Calu3 (cell line): ENCODE data around the gene PLEKHG4B. TPM values are rescaled to one million over a fixed set of nuclear protein-coding genes. Genes with fewer than 3 reads are reported as not detected.

Experiments
- BruUV-seq: library from RNA; stranded (reverse); fragments of 400-500 nt; replicated peaks from 2 replicates; lab custom pipeline; 2021; lab: Mats Ljungman, UMichigan
- CTCF ChIA-PET: fragments of 300-600 bp; sonication (Branson Sonifier 250); formaldehyde crosslinking; loops from one replicate; lab custom pipeline; 2022; ENCODE audit warnings: antibody characterized with exemption; lab: Charles Lee
- DNase-seq: peaks from one replicate; pipeline ENCODE4 v3.0.0; 2022
- H3K27ac Mint-ChIP-seq: one replicate; pipeline ENCODE4 v1.8.0; 2022; ENCODE audit warnings: mixed read lengths; ENCODE audit not compliant: unreplicated experiment
- H3K27me3 Mint-ChIP-seq: one replicate; pipeline ENCODE4 v1.8.0; 2022; ENCODE audit warnings: mixed read lengths; ENCODE audit not compliant: unreplicated experiment
- H3K36me3 Mint-ChIP-seq: one replicate; pipeline ENCODE4 v1.8.0; 2022; ENCODE audit warnings: mild to moderate bottlenecking, moderate library complexity, mixed read lengths; ENCODE audit not compliant: insufficient read depth, unreplicated experiment
- H3K4me1 Mint-ChIP-seq: one replicate; pipeline ENCODE4 v1.8.0; 2022; ENCODE audit warnings: mild to moderate bottlenecking, low read depth, mixed read lengths; ENCODE audit not compliant: unreplicated experiment
- H3K4me3 Mint-ChIP-seq: one replicate; pipeline ENCODE4 v1.8.0; 2022; ENCODE audit warnings: mild to moderate bottlenecking, low read depth, moderate library complexity, mixed read lengths; ENCODE audit not compliant: unreplicated experiment
- H3K9me3 Mint-ChIP-seq: one replicate; pipeline ENCODE4 v1.8.0; 2022; ENCODE audit warnings: low read depth, mixed read lengths; ENCODE audit not compliant: unreplicated experiment
- CTCF ChIP-seq: fragments of 200-600 bp; IDR thresholded peaks from one replicate; pipeline ENCODE4 v1.8.0; 2022; ENCODE audit warnings: antibody characterized with exemption; ENCODE audit not compliant: unreplicated experiment
- intact Hi-C: fragments of 100-400 bp; cut with micrococcal nuclease; formaldehyde crosslinking; loops from one replicate; pipeline ENCODE4 v1.10.0; 2022; ENCODE audit not compliant: unreplicated experiment
- total RNA-seq: library from RNA; stranded (reverse); gene quantifications from 2 replicates; pipeline ENCODE4 v1.2.3, GENCODE V29; 2022

Gene PLEKHG4B
- total RNA-seq, 1 experiment from 2014 or later: 1.7 TPM

- no peaks in the 10 kb centered on the region for H3K36me3 Mint-ChIP-seq
- H3K27me3 Mint-ChIP-seq: peaks cover 28% of the 10 kb centered on the region
- no TSS peak for BruUV-seq
Measured at GRCh38 chr5:109826-110225, 17.9 kb downstream of the PLEKHG4B start.

GRCh38 chr5:110270-110888, 18.4 kb downstream of the PLEKHG4B start:
- no peak for TF ChIP-seq CTCF

More at GRCh38 chr5:109826-110225, 17.9 kb downstream of the PLEKHG4B start:
- Mint-ChIP-seq H3K4me3 (no peak overlapping the region), H3K4me1 (no peaks in the 10 kb centered on the region), H3K27ac (no peak overlapping the region), H3K9me3 (peaks cover 4% of the 10 kb centered on the region)
- CTCF ChIA-PET: no interaction called here
- no peak for DNase-seq
- no peak for TF ChIP-seq CTCF
- intact Hi-C loops: no loop called here

GRCh38 chr5:111171-111570, 19.2 kb downstream of the PLEKHG4B start:
- BruUV-seq: no TSS peak
- H3K4me1 Mint-ChIP-seq: no peaks in the 10 kb centered on the region
- no peak for DNase-seq
- H3K9me3 Mint-ChIP-seq: peaks cover 4% of the 10 kb centered on the region
- TF ChIP-seq CTCF: no peak
- H3K4me3 Mint-ChIP-seq: no peak overlapping the region
- no peak overlapping the region for H3K27ac Mint-ChIP-seq
- no peaks in the 10 kb centered on the region for H3K36me3 Mint-ChIP-seq
- peaks cover 33% of the 10 kb centered on the region for H3K27me3 Mint-ChIP-seq
- CTCF ChIA-PET: no interaction called here
- intact Hi-C loops: no loop called here

More at GRCh38 chr5:110270-110888, 18.4 kb downstream of the PLEKHG4B start:
- intact Hi-C loops: no loop called here
- no TSS peak for BruUV-seq
- Mint-ChIP-seq H3K4me3 (no peak overlapping the region), H3K9me3 (peaks cover 4% of the 10 kb centered on the region), H3K36me3 (no peaks in the 10 kb centered on the region), H3K4me1 (no peaks in the 10 kb centered on the region), H3K27me3 (peaks cover 28% of the 10 kb centered on the region), H3K27ac (no peak overlapping the region)
- DNase-seq: no peak
- CTCF ChIA-PET: no interaction called here

GRCh38 chr5:119486-120097, 27.6 kb downstream of the PLEKHG4B start:
- no peak for TF ChIP-seq CTCF
- Mint-ChIP-seq H3K4me1 (no peaks in the 10 kb centered on the region), H3K9me3 (peaks cover 17% of the 10 kb centered on the region), H3K4me3 (no peak overlapping the region), H3K36me3 (no peaks in the 10 kb centered on the region), H3K27ac (no peak overlapping the region), H3K27me3 (peaks cover 20% of the 10 kb centered on the region)
- CTCF ChIA-PET: no interaction called here
- no peak for DNase-seq
- no TSS peak for BruUV-seq
- intact Hi-C loops: no loop called here
